ENCODE data around the gene TSHZ1. TPM values are rescaled to one million over a fixed set of nuclear protein-coding genes. Genes with fewer than 3 reads are reported as not detected.

The TSHZ1 gene
- total RNA-seq, 1 experiment from 2014 or later = 7.4 TPM

DNA sequence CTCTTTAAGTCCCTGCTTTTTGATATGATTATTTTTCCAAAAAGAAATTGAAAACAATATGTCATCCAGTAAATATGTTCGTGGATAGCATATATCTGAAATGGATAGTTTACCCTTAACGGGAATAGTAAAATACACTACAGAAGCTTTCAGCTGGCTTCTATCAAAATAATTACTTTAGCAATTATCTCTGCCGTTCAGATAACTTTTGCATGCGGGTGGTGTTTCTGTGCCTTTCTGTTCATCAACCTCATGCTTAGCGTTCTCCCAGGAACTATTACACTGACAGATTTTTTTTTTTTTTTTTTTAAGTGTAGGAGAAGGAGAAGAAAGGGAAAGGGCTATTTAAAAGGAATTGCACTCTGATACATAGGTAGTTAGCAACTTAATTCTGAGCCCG is 53.6 kb downstream of the TSHZ1 start:
- H3K4me3 ChIP-seq = no peak overlapping the region
- no peaks in the 10 kb centered on the region for H3K27me3 ChIP-seq (ENCODE audit: insufficient read depth, low read depth)
- no peaks in the 10 kb centered on the region for H3K4me1 ChIP-seq (replicated peaks; ENCODE audit: insufficient read depth)
- H3K79me2 ChIP-seq (ENCODE audit: low read depth) = no peaks in the 10 kb centered on the region
- H3K9me3 ChIP-seq (ENCODE audit: insufficient read depth, low read depth) = no peaks in the 10 kb centered on the region
- TF ChIP-seq, protein P1, sequence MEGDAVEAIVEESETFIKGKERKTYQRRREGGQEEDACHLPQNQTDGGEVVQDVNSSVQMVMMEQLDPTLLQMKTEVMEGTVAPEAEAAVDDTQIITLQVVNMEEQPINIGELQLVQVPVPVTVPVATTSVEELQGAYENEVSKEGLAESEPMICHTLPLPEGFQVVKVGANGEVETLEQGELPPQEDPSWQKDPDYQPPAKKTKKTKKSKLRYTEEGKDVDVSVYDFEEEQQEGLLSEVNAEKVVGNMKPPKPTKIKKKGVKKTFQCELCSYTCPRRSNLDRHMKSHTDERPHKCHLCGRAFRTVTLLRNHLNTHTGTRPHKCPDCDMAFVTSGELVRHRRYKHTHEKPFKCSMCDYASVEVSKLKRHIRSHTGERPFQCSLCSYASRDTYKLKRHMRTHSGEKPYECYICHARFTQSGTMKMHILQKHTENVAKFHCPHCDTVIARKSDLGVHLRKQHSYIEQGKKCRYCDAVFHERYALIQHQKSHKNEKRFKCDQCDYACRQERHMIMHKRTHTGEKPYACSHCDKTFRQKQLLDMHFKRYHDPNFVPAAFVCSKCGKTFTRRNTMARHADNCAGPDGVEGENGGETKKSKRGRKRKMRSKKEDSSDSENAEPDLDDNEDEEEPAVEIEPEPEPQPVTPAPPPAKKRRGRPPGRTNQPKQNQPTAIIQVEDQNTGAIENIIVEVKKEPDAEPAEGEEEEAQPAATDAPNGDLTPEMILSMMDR (conservative IDR thresholded peaks at IDR 0.05) = no peak
- TF ChIP-seq EZH2 (IDR thresholded peaks at IDR 0.05; ENCODE audit: low read depth) = no peak
- H3K36me3 ChIP-seq (ENCODE audit: low read depth) = no peaks in the 10 kb centered on the region
- no peak overlapping the region for H2AFZ ChIP-seq
- H3K27ac ChIP-seq = no peak overlapping the region
- no peaks in the 10 kb centered on the region for H3K9me2 ChIP-seq (ENCODE audit: insufficient read depth)
- no peak overlapping the region for H3K4me2 ChIP-seq
- POLR2A ChIA-PET (ENCODE audit: unreplicated experiment) = no interaction called here
- no peaks in the 10 kb centered on the region for H4K20me1 ChIP-seq (ENCODE audit: insufficient read depth)
- CTCF ChIA-PET = interaction anchor here (0.7 kb wide), 1 partner anchor 8 kb away, joined by 4 read pairs; no protein-coding TSS in a partner anchor
- no peak for DNase-seq
- no peaks in the 10 kb centered on the region for H3F3A ChIP-seq (ENCODE audit: insufficient read depth, low read depth)
- intact Hi-C loops (cut with micrococcal nuclease; ENCODE audit: unreplicated experiment) = no loop called here
- BruUV-seq (replicated peaks) = no TSS peak

DNA sequence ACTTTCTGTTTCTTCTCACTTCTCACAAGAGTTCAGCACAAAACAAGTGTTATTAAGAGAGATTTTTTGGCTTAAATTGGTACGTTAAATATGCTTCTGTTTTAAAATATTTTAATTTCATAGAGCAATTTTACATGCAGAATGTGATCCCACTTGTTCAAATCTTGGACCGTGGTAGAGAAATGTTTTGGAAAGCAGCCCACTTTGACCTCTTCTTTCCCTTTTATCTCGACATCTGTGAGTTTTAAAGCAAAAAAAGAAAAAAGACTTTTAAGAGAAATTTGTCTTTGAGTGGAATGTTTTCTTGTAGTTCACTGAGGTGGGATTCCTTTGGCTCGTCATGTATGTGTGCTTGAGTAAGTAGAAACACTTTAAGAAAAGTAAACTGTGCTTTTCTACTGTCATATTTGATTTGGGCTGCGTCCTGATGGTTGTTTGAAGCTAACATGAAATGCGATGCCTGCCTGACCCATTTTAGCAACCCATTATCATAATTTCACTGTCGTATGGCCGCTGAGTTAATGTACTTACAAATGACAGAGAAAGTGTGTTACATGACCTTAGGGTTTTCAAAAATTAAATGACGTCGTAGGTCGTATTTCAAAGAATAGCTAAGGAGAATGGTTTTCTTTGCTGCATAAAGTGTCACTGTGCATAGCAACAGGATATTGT is 54.5 kb downstream of the TSHZ1 start:
- Histone ChIP-seq H3K4me3 (no peak overlapping the region), H3K4me2 (no peak overlapping the region), H2AFZ (no peak overlapping the region), H3K4me1 (replicated peaks; ENCODE audit: insufficient read depth) (no peaks in the 10 kb centered on the region), H3K9me2 (ENCODE audit: insufficient read depth) (no peaks in the 10 kb centered on the region), H3K27ac (no peak overlapping the region), H3K36me3 (ENCODE audit: low read depth) (no peaks in the 10 kb centered on the region), H3K27me3 (ENCODE audit: insufficient read depth, low read depth) (no peaks in the 10 kb centered on the region), H3K79me2 (ENCODE audit: low read depth) (no peaks in the 10 kb centered on the region), H3F3A (ENCODE audit: insufficient read depth, low read depth) (no peaks in the 10 kb centered on the region), H3K9me3 (ENCODE audit: insufficient read depth, low read depth) (no peaks in the 10 kb centered on the region), H4K20me1 (ENCODE audit: insufficient read depth) (no peaks in the 10 kb centered on the region)
- TF ChIP-seq EZH2 (IDR thresholded peaks at IDR 0.05; ENCODE audit: low read depth) = no peak
- TF ChIP-seq, protein P1 (conservative IDR thresholded peaks at IDR 0.05) = no peak
- CTCF ChIA-PET = no interaction called here
- intact Hi-C loops (cut with micrococcal nuclease; ENCODE audit: unreplicated experiment) = no loop called here
- DNase-seq = no peak
- POLR2A ChIA-PET (ENCODE audit: unreplicated experiment) = no interaction called here
- BruUV-seq (replicated peaks) = no TSS peak

DNA sequence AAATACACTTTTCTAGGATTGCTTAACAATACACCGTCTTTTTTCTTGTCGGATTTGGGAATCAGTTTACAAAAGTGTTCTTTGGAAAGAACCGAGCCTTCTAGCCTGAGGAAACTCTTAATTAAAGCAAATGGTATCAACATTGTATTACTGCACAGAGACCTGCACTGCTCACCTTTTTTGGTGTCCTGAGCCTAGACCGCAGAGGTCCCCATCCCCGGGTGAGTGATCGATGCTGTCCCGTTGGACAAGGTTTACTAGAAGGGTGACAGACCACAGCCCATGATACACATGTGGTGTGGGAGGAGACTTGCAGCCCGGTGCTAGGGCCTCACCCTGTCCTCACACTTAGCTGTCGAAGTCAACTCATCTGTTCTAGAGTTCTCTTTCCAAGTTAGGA is 55.3 kb downstream of the TSHZ1 start:
- ChIA-PET POLR2A (ENCODE audit: unreplicated experiment) (no interaction called here), CTCF (no interaction called here)
- Histone ChIP-seq H3K79me2 (ENCODE audit: low read depth) (no peaks in the 10 kb centered on the region), H3K4me2 (no peak overlapping the region), H3K36me3 (ENCODE audit: low read depth) (no peaks in the 10 kb centered on the region), H3F3A (ENCODE audit: insufficient read depth, low read depth) (no peaks in the 10 kb centered on the region), H2AFZ (no peak overlapping the region), H3K9me3 (ENCODE audit: insufficient read depth, low read depth) (no peaks in the 10 kb centered on the region), H3K27me3 (ENCODE audit: insufficient read depth, low read depth) (no peaks in the 10 kb centered on the region), H3K4me3 (no peak overlapping the region), H3K4me1 (replicated peaks; ENCODE audit: insufficient read depth) (no peaks in the 10 kb centered on the region), H4K20me1 (ENCODE audit: insufficient read depth) (no peaks in the 10 kb centered on the region), H3K9me2 (ENCODE audit: insufficient read depth) (no peaks in the 10 kb centered on the region), H3K27ac (no peak overlapping the region)
- intact Hi-C loops (cut with micrococcal nuclease; ENCODE audit: unreplicated experiment) = no loop called here
- no TSS peak for BruUV-seq (replicated peaks)
- TF ChIP-seq EZH2 (IDR thresholded peaks at IDR 0.05; ENCODE audit: low read depth) = no peak
- TF ChIP-seq, protein P1 (conservative IDR thresholded peaks at IDR 0.05) = no peak
- no peak for DNase-seq

All from PC-9 (cell line).